Measurements from ENCODE around the gene SIK3. TPM values are rescaled to one million over a fixed set of nuclear protein-coding genes. Genes with fewer than 3 reads are reported as not detected.

Gene SIK3
- total and polyA plus RNA-seq, 12 donors: 9.9 to 47.3 (median 36.5) TPM

DNA sequence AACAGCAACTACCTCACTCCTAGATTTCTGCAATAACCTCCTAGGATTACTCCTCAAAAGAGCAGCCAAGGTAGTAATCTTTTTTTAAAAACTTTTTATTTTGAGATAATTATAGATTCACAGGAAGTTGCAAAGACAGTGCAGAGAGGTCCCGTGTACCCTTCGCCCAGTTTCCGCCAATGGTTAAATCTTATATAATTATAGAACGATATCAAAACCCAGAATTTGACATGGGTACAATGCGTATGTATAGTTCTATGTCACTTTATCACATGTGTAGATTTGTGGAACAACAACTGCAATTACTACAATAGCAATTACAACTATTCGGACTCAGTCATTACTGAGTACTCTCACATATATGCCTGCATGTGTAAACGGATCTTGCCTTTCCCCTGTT is 166.0 kb downstream of the SIK3 start:
- TF ChIP-seq, protein P1, sequence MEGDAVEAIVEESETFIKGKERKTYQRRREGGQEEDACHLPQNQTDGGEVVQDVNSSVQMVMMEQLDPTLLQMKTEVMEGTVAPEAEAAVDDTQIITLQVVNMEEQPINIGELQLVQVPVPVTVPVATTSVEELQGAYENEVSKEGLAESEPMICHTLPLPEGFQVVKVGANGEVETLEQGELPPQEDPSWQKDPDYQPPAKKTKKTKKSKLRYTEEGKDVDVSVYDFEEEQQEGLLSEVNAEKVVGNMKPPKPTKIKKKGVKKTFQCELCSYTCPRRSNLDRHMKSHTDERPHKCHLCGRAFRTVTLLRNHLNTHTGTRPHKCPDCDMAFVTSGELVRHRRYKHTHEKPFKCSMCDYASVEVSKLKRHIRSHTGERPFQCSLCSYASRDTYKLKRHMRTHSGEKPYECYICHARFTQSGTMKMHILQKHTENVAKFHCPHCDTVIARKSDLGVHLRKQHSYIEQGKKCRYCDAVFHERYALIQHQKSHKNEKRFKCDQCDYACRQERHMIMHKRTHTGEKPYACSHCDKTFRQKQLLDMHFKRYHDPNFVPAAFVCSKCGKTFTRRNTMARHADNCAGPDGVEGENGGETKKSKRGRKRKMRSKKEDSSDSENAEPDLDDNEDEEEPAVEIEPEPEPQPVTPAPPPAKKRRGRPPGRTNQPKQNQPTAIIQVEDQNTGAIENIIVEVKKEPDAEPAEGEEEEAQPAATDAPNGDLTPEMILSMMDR (IDR thresholded peaks at IDR 0.05): no peak
- ATAC-seq (no peak), DNase-seq (no peak)
- WGBS, 2 donors: 78 to 87% methylated on average over 7 of the region's 7 CpGs
- Histone ChIP-seq H3K36me3 (peaks cover 0 to 19% (median 0%) of the 10 kb centered on the region in 9 donors), H3K9me3 (no peaks in the 10 kb centered on the region), H3K4me3 (no peak overlapping the region), H3K27ac (peak overlapping the region in 8 of 10 donors; percentile 34 to 76 (median 64)), H3K4me1 (peaks cover 0 to 58% (median 50%) of the 10 kb centered on the region in 9 donors), H3K27me3 (no peaks in the 10 kb centered on the region)
- intact Hi-C loops (cut with DNase I): loop anchor here in 2 of 10 donors (5.0 kb wide), 2 partner anchors 50 to 165 kb away; partner anchors contain the start of gene SIK3 (in 1 of the 2)

DNA sequence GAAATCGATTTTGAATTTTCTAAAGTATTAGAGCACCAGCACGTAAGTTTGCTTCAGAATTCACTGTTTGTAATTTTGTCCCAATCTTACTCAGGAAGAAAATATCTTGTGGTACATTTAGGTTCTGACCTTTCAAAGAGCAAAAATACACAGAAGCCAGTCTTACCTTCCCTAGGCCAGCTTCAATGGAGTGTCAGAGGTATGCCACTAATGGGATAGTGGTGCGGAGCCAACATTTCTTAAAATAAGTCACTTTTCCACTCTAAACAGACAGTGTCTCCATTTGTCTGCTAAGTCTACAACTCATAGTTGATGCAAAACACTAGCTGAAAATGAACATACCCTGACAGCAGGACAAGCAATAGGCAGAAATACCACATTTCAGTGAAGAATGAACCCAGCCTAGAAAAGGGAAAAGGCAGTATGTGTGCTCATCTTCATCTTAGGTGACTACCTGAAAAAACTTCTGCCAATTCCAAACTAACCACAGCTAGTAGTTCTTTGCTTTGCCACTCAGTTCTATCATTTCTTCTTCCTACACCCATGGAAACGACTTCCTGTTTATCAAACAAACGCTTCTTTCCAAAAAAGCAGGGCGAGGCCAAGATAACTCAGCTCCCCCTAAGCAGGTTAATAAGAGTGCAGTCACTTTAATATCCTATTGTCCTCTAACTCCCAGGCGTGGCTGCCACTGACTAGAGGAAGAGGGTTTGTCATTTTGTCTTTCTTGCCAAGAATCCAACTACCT is 166.8 kb downstream of the SIK3 start:
- peak overlapping the region in 9 of 10 donors; percentile 23 to 76 (median 62) for H3K27ac ChIP-seq
- H3K27me3 ChIP-seq: no peaks in the 10 kb centered on the region
- H3K36me3 ChIP-seq: peaks cover 0 to 19% (median 0%) of the 10 kb centered on the region in 9 donors
- TF ChIP-seq, protein P1 (IDR thresholded peaks at IDR 0.05): no peak
- ATAC-seq (peak; percentile 60 to 86 (median 73)), DNase-seq (peak in 1 of 2 donors; percentile 56)
- H3K4me1 ChIP-seq: peaks cover 0 to 61% (median 50%) of the 10 kb centered on the region in 9 donors
- intact Hi-C loops (cut with DNase I): loop anchor here in 3 of 10 donors (2.0 to 5.0 kb wide), 3 partner anchors 49 to 167 kb away; partner anchors contain the start of gene SIK3 (in 2 of the 3)
- 41 to 44% methylated on average over 7 of the region's 7 CpGs for WGBS, 2 donors
- H3K4me3 ChIP-seq: no peak overlapping the region
- no peaks in the 10 kb centered on the region for H3K9me3 ChIP-seq

DNA sequence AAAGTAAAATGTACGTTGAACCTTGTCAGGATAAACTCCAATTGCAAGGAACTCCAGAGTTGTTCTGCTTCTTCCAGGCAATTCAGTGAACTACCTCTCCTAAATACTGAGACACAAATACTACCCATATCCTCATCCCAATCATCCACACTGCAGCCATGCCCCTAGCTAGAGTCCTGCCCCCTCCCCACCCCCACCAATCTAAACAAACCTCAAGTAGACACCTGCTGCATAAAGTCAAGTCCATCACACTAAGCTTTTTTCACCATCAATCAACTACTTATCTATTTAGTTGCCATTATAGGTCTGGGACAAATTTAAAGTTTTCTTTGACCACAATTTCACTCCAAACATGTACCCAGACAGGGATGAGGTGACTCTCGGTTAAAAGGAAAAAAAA is 167.6 kb downstream of the SIK3 start:
- TF ChIP-seq, protein P1 (IDR thresholded peaks at IDR 0.05): no peak
- ATAC-seq (peak in 4 of 8 donors; percentile 9 to 31 (median 14)), DNase-seq (no peak)
- H3K27ac ChIP-seq: peak overlapping the region in 8 of 10 donors; percentile 50 to 76 (median 64)
- intact Hi-C loops (cut with DNase I): loop anchor here in 3 of 10 donors (2.0 to 5.0 kb wide), 3 partner anchors 48 to 168 kb away; partner anchors contain the start of gene SIK3 (in 2 of the 3)
- H3K27me3 ChIP-seq: no peaks in the 10 kb centered on the region
- H3K4me1 ChIP-seq: peaks cover 0 to 65% (median 51%) of the 10 kb centered on the region in 9 donors
- no peaks in the 10 kb centered on the region for H3K9me3 ChIP-seq
- peak overlapping the region in 7 of 10 donors; percentile 14 to 37 (median 29) for H3K4me3 ChIP-seq
- H3K36me3 ChIP-seq: peaks cover 0 to 19% (median 0%) of the 10 kb centered on the region in 9 donors
- WGBS, 2 donors: 55 to 58% methylated on average over 2 of the region's 2 CpGs

DNA sequence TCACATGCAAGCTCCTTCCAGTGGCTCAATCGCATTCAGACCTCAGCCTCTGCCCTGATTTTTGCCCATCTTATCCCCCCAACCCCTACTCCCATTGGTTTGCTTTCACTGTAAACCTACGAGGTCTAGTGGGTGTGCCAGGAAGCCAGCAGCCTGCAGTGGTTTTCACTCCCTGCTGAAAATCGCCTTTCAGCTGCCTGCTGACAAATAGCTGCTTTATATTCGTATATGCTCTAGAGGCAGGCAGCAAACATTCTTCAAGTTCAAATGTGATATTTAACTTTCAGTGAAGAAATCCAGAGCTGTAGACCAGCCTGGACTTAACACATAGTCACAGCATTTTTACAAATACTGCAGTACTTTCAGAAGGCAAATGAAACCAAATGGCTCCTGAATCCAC is 168.1 kb downstream of the SIK3 start:
- Histone ChIP-seq H3K9me3 (no peaks in the 10 kb centered on the region), H3K4me3 (peak overlapping the region in 8 of 10 donors; percentile 8 to 37 (median 28)), H3K4me1 (peaks cover 0 to 69% (median 51%) of the 10 kb centered on the region in 9 donors), H3K36me3 (peaks cover 0 to 22% (median 0%) of the 10 kb centered on the region in 9 donors), H3K27ac (peak overlapping the region in 8 of 10 donors; percentile 50 to 76 (median 64)), H3K27me3 (no peaks in the 10 kb centered on the region)
- DNase-seq (peak in 1 of 2 donors; percentile 26), ATAC-seq (peak in 6 of 8 donors; percentile 34 to 69 (median 56))
- intact Hi-C loops (cut with DNase I): loop anchor here in 3 of 10 donors (2.0 to 5.0 kb wide), 3 partner anchors 48 to 169 kb away; partner anchors contain the start of gene SIK3 (in 2 of the 3)
- 11 to 12% methylated on average over 4 of the region's 4 CpGs for WGBS, 2 donors
- TF ChIP-seq, protein P1 (IDR thresholded peaks at IDR 0.05): no peak
